ENCODE results near the gene TP53I13. TPM values are rescaled to one million over a fixed set of nuclear protein-coding genes. Genes with fewer than 3 reads are reported as not detected.

The TP53I13 gene
- total RNA-seq, 2 experiments from 2014 or later = 46.7 to 50.2 TPM

DNA sequence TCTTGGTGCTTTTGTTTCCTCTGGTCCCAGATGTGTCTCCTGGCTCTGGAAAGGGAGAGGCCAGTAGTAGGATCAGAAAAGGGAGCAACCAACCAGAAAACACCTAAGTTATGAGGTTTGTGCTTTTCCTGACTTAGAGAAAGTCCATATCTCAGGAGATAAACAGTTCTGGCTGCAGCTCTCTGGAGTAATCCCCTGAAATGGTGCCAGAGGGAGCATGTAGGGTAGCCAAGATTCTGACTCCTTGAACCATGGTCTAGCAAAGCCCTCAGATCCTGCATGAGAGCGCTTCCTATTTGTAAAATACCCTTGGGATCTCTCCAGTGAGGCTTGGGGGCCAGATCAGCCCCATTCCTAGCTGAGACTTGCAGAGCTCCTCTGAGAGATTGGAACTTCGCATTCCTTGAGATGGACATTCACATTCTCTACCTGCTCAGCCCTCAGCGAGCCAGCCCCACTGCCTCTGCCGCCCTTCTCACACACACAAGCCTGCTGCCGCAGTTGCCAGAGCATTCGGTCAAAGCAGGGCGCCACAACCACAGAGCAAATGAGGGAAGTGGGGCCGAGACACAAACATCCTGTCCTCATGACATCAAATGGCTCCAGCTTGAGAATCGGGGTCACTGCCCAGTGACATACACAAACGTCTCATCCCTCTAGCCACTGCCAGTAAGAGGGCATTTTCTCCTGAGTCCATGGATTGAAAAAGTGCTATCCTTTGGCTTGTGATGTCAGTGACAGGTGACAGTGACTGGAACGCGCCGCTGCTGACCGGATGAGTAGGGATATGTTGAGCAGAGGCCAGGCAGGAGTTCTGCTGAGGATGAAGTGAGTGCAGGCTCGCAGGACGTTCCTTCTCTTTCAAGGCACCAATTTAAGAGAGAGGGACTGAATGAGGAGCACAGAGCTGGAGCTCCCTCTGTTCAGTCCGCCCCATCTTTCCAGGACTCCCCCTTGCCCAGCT is 6.7 kb upstream of the TP53I13 start:
- Mint-ChIP-seq H3K36me3 (ENCODE audit: low read depth) (peaks cover 14% of the 10 kb centered on the region), H3K9me3 (no peaks in the 10 kb centered on the region), H3K27me3 (no peaks in the 10 kb centered on the region), H3K4me3 (no peak overlapping the region), H3K4me1 (ENCODE audit: low read depth) (peaks cover 43% of the 10 kb centered on the region), H3K27ac (peak overlapping the region; percentile 52)
- CTCF ChIA-PET = interaction anchor here (1.5 to 2.5 kb wide), 3 partner anchors 25 to 192 kb away, joined by 3 to 8 read pairs (median 3); no protein-coding TSS in a partner anchor
- ATAC-seq (no peak), DNase-seq (no peak)
- no peak for TF ChIP-seq CTCF (IDR thresholded peaks at IDR 0.05)
- POLR2A ChIA-PET = interaction anchor here (1.0 kb wide), 1 partner anchor 172 kb away, joined by 3 read pairs; the partner anchor contains the start of gene TAOK1
- intact Hi-C loops (cut with micrococcal nuclease) = no loop called here

DNA sequence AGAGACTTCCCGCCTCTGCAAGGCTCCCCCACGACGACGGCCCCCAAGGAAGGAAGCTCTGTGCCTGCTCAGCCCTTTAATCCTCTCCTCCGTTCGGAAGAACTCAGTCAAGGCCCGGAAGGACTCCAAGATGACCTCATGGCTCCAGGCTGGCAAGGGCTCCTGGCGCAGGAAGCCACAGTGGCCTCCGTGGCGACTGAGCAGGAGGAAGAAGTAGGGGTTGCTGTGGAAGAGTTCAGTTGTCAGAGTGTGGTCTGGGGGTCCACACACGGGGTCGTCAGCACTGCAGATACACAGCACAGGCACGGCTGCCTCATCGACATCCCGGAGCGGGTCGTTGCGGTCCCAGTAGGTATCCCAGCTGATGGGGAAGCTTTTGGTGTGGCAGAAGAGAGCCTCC is 5.9 kb upstream of the TP53I13 start:
- Mint-ChIP-seq H3K27ac (no peak overlapping the region), H3K4me3 (no peak overlapping the region), H3K36me3 (ENCODE audit: low read depth) (peaks cover 14% of the 10 kb centered on the region), H3K4me1 (ENCODE audit: low read depth) (peaks cover 36% of the 10 kb centered on the region), H3K9me3 (no peaks in the 10 kb centered on the region), H3K27me3 (no peaks in the 10 kb centered on the region)
- ChIA-PET CTCF (interaction anchor here (1.5 to 2.5 kb wide), 2 partner anchors 28 to 193 kb away, joined by 3 to 8 read pairs; no protein-coding TSS in a partner anchor), POLR2A (no interaction called here)
- intact Hi-C loops (cut with micrococcal nuclease) = no loop called here
- ATAC-seq (no peak), DNase-seq (no peak)
- no peak for TF ChIP-seq CTCF (IDR thresholded peaks at IDR 0.05)

DNA sequence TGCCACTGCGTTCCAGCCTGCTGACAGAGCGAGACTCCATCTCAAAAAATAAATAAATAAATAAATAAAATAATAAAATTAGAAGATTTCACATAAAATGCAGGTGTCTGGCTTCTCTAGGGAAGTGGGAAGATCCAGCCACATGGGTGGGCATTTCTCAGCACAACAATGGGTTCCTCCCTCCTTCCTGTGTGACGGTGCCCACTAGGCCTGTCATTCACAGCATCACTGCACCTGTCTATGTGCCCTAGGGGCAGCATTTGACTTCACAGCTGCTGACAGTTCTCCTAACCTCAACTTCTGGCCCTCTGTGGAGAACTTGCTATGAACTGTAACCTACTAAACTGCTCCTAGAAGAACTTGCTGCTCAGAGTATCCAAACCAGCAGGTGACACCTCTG is 4.7 kb upstream of the TP53I13 start:
- TF ChIP-seq CTCF (IDR thresholded peaks at IDR 0.05) = no peak
- Mint-ChIP-seq H3K4me3 (no peak overlapping the region), H3K36me3 (ENCODE audit: low read depth) (peaks cover 14% of the 10 kb centered on the region), H3K27me3 (no peaks in the 10 kb centered on the region), H3K4me1 (ENCODE audit: low read depth) (peaks cover 30% of the 10 kb centered on the region), H3K9me3 (no peaks in the 10 kb centered on the region), H3K27ac (no peak overlapping the region)
- intact Hi-C loops (cut with micrococcal nuclease) = no loop called here
- CTCF ChIA-PET = interaction anchor here (2.1 kb wide), 1 partner anchor 10 kb away, joined by 5 read pairs; no protein-coding TSS in a partner anchor
- ATAC-seq = no peak
- no peak for DNase-seq
- POLR2A ChIA-PET = no interaction called here

GRCh38 chr17:29565643-29566472 is 2.6 kb upstream of the TP53I13 start:
- Mint-ChIP-seq H3K4me3 (peak overlapping the region; percentile 86), H3K27ac (peak overlapping the region; percentile 87), H3K27me3 (no peaks in the 10 kb centered on the region), H3K36me3 (ENCODE audit: low read depth) (peaks cover 14% of the 10 kb centered on the region), H3K9me3 (no peaks in the 10 kb centered on the region), H3K4me1 (ENCODE audit: low read depth) (peaks cover 34% of the 10 kb centered on the region)
- CTCF ChIA-PET = interaction anchor here (0.7 to 11.2 kb wide), 11 partner anchors 7 to 350 kb away, joined by 3 to 102 read pairs (median 3); partner anchors contain the start of gene ANKRD13B
- intact Hi-C loops (cut with micrococcal nuclease) = no loop called here
- DNase-seq (peak; percentile 75), ATAC-seq (peak; percentile 11)
- POLR2A ChIA-PET = interaction anchor here (0.6 to 2.0 kb wide), 6 partner anchors 9 to 274 kb away, joined by 3 to 7 read pairs (median 4); no protein-coding TSS in a partner anchor
- no peak for TF ChIP-seq CTCF (IDR thresholded peaks at IDR 0.05)

All from activated CD8-positive, alpha-beta T cell treated with anti-CD3 and anti-CD28 coated beads for 36 hours (primary cell).